NCI-H1105 treated with DMSO at 0.1 percent for 48 hours (cell line): ENCODE results near the gene MXRA8.

Source experiments
- DNase-seq: peaks from one replicate; lab custom pipeline; 2025; lab: John Stamatoyannopoulos, UW

The MXRA8 gene

GRCh38 chr1:1335792-1336248 is 22.5 kb downstream of the MXRA8 start:
- no peak for DNase-seq

GRCh38 chr1:1335283-1335682 is 23.1 kb downstream of the MXRA8 start:
- DNase-seq: no peak

- DNase-seq: no peak
Observed at GRCh38 chr1:1334835-1335234, 23.5 kb downstream of the MXRA8 start.

- DNase-seq: no peak
Observed at GRCh38 chr1:1333551-1334241, 24.7 kb downstream of the MXRA8 start.

- peak; percentile 18 for DNase-seq
Observed at GRCh38 chr1:1332774-1333480, 25.4 kb downstream of the MXRA8 start.

- DNase-seq: peak; percentile 6
Observed at GRCh38 chr1:1332031-1332755, 26.2 kb downstream of the MXRA8 start.

GRCh38 chr1:1331068-1331965 is 27.0 kb downstream of the MXRA8 start, which contains the start of gene TAS1R3:
Gene TAS1R3 (plus strand): TSS chr1:1331280. CDS start chr1:1331346, 66 bp downstream.
- no peak for DNase-seq

- no peak for DNase-seq
Observed at GRCh38 chr1:1330366-1331067, 27.8 kb downstream of the MXRA8 start.

GRCh38 chr1:1329304-1330210 is 28.8 kb downstream of the MXRA8 start:
- no peak for DNase-seq

- no peak for DNase-seq
Observed at GRCh38 chr1:1328254-1328653, 30.1 kb downstream of the MXRA8 start.

GRCh38 chr1:1327291-1327690 is 31.1 kb downstream of the MXRA8 start:
- no peak for DNase-seq

GRCh38 chr1:1326075-1326605 is 32.2 kb downstream of the MXRA8 start:
- DNase-seq: no peak

- no peak for DNase-seq
Observed at GRCh38 chr1:1325288-1326074, 32.9 kb downstream of the MXRA8 start.

GRCh38 chr1:1324524-1325287 is 33.6 kb downstream of the MXRA8 start, which contains the start of the genes CPTP and INTS11:
Gene CPTP (plus strand): TSS chr1:1324802. CDS start chr1:1326911, 2,109 bp downstream.
Gene INTS11 (minus strand): TSS chr1:1324660. CDS start chr1:1324608, 52 bp downstream.
- DNase-seq: peak; percentile 89

GRCh38 chr1:1324084-1324523 is 34.3 kb downstream of the MXRA8 start:
- no peak for DNase-seq

- no peak for DNase-seq
Observed at GRCh38 chr1:1322952-1323351, 35.4 kb downstream of the MXRA8 start.

GRCh38 chr1:1322418-1322817 is 35.9 kb downstream of the MXRA8 start:
- DNase-seq: no peak

- no peak for DNase-seq
Observed at GRCh38 chr1:1321477-1321876, 36.9 kb downstream of the MXRA8 start.
